SK-N-MC (cell line): ENCODE results near the gene BCL3.

ENCODE experiments used
- EZH2 ChIP-seq: fragments of 200-600 bp; sonication (generic); IDR thresholded peaks from one replicate; pipeline ENCODE4 v1.6.1; 2017; ENCODE audit warnings: antibody characterized with exemption
- POLR2AphosphoS5 ChIP-seq: IDR thresholded peaks from 2 replicates; pipeline ENCODE4 v1.6.1; 2012; ENCODE audit warnings: mild to moderate bottlenecking, low read depth, low read length, borderline replicate concordance

DNA sequence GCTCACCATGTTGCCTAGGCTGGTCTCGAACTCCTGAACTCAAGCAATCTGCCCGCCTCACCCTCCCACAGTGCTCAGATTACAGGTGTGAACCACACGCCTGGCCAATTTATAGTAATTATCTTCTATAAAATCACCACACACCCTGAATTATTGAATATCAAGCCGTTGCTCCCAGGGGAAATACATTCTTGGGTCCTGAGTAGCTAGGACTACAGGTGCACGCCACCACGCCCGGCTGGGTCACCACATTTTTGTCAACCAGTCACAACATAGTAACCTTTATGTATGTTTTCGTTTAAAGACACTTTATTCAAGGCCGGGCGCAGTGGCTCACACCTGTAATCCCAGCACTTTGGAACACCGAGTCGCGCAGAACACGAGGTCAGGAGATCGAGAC, 37.5 kb downstream of the BCL3 start:
- TF ChIP-seq POLR2AphosphoS5 (no peak), EZH2 (no peak)
